K562 (cell line): Measurements from ENCODE around the gene PHF3. TPM values are rescaled to one million over a fixed set of nuclear protein-coding genes. Genes with fewer than 3 reads are reported as not detected.

Source experiments
- CEBPZ ChIP-seq: fragments of 150-350 bp; IDR thresholded peaks from 2 replicates; pipeline ENCODE4 v1.6.1; 2014; ENCODE audit warnings: low read depth, mild to moderate bottlenecking, low read length, borderline replicate concordance
- EHMT2 ChIP-seq: fragments of 450-650 bp; IDR thresholded peaks from 2 replicates; pipeline ENCODE4 v1.6.1; 2018; ENCODE audit warnings: antibody characterized with exemption
- ETV6 ChIP-seq, 3 experiments: fragments of 150-350 bp in 1 of 3; sonication (generic) in 1 of 3; formaldehyde crosslinking in 1 of 3; IDR thresholded peaks; 2 replicates each; pipeline versions ENCODE4 v1.6.1 to v1.8.0; 2014 to 2022; ENCODE audit warnings: borderline replicate concordance in 2 of 3, low read depth in 2 of 3, antibody characterized with exemption in 1 of 3, low read length in 1 of 3, mild to moderate bottlenecking in 1 of 3, missing genetic modification reagents in 1 of 3
- GATAD2A ChIP-seq: fragments of 450-650 bp; IDR thresholded peaks from 2 replicates; pipeline ENCODE4 v1.6.1; 2017
- MED1 ChIP-seq: sonication (generic); formaldehyde crosslinking; IDR thresholded peaks from 2 replicates; pipeline ENCODE4 v1.8.1; 2023; ENCODE audit warnings: missing genetic modification reagents, borderline replicate concordance
- NCOR1 ChIP-seq: fragments of 450-650 bp; IDR thresholded peaks from 2 replicates; pipeline ENCODE4 v1.6.1; 2016; ENCODE audit warnings: mild to moderate bottlenecking, moderate library complexity
- NELFE ChIP-seq: IDR thresholded peaks from 2 replicates; pipeline ENCODE4 v1.6.1; 2011; ENCODE audit warnings: mild to moderate bottlenecking; ENCODE audit not compliant: insufficient read depth, insufficient read length
- POLR2B ChIP-seq: fragments of 450-650 bp; IDR thresholded peaks from 2 replicates; pipeline ENCODE4 v1.6.1; 2018; ENCODE audit warnings: low read depth; ENCODE audit not compliant: partially characterized antibody
- SIN3A ChIP-seq, 2 experiments: fragments of 150-350 bp in 1 of 2; IDR thresholded peaks; 2 replicates each; pipeline ENCODE4 v1.6.1; 2011 to 2016; ENCODE audit warnings: borderline replicate concordance in 2 of 2, low read depth in 2 of 2, low read length in 2 of 2, mild to moderate bottlenecking in 2 of 2, moderate library complexity in 2 of 2; ENCODE audit not compliant: control insufficient read depth in 1 of 2
- SMAD2 ChIP-seq: fragments of 150-350 bp; IDR thresholded peaks from 2 replicates; pipeline ENCODE4 v1.6.1; 2014; ENCODE audit warnings: low read depth, mild to moderate bottlenecking, low read length
- STAG1 ChIP-seq: sonication (generic); formaldehyde crosslinking; IDR thresholded peaks from 2 replicates; pipeline ENCODE4 v1.5.0; 2020; ENCODE audit warnings: missing genetic modification reagents, borderline replicate concordance
- STAT6 ChIP-seq: sonication (generic); formaldehyde crosslinking; IDR thresholded peaks from 2 replicates; pipeline ENCODE4 v1.8.1; 2023; ENCODE audit warnings: mild to moderate bottlenecking, missing genetic modification reagents
- TBL1XR1 ChIP-seq, 2 experiments: IDR thresholded peaks; 2 replicates each; pipeline ENCODE4 v1.6.1; 2012; ENCODE audit warnings: improper control_type of control experiment in 2 of 2, low read length in 2 of 2, mild to moderate bottlenecking in 1 of 2
- TCF7L2 ChIP-seq: fragments of 150-350 bp; IDR thresholded peaks from 2 replicates; pipeline ENCODE4 v1.6.1; 2016; ENCODE audit warnings: low read depth, mild to moderate bottlenecking, low read length, moderate library complexity
- TRIM25 ChIP-seq: fragments of 450-650 bp; IDR thresholded peaks from 2 replicates; pipeline ENCODE4 v1.7.0; 2016; ENCODE audit warnings: borderline replicate concordance
- ZNF766 ChIP-seq: fragments of 200-800 bp; sonication (Bioruptor generic); conservative IDR thresholded peaks from 2 replicates; pipeline ENCODE4 v1.6.1; 2016; ENCODE audit warnings: missing genetic modification characterization, missing compliant biosample characterization
- polyA plus RNA-seq, 8 experiments: library from polyadenylated mRNA; depleted of rRNA in 4 of 8; stranded (reverse) in 5 of 8; unstranded in 3 of 8; fragments of >200 nt; fragmentation: Nextera tagmentation in 2 of 8; fragmentation: Illumina TruSeq in 1 of 8; extraction: Ambion mirVana in 2 of 8; extraction: Trizol in 1 of 8; gene quantifications; 2 replicates each; pipeline versions ENCODE4 v1.2.1 to v1.2.3, GENCODE V29; 2011 to 2014; ENCODE audit warnings: inconsistent platforms in 1 of 8, missing spikeins in 1 of 8
- total RNA-seq, 7 experiments: library from RNA; depleted of rRNA in 6 of 7; stranded (reverse); fragments of >200 nt in 6 of 7; fragmentation: Illumina TruSeq in 2 of 7; extraction: Trizol in 2 of 7; gene quantifications; 2 replicates each; pipeline versions ENCODE4 v1.2.1 to v1.2.3, GENCODE V29; 2011 to 2021; ENCODE audit warnings: low replicate concordance in 1 of 7

The PHF3 gene
- total and polyA plus RNA-seq, 9 of the 15 experiments (the other 6 are each of a cell fraction or from before 2014, with no cell fraction given), result 8.1 to 51.2 (median 30.9) TPM

- TF ChIP-seq STAT6 (CRISPR knock-in tag), result no peak
- no peak for TF ChIP-seq STAG1 (CRISPR knock-in tag)
- no peak for TF ChIP-seq CEBPZ
- no peak for TF ChIP-seq ETV6 (IDR thresholded peaks at IDR 0.05; ENCODE audit: borderline replicate concordance in 1 of 2, low read depth in 2 of 2, low read length in 1 of 2)
- TF ChIP-seq ETV6 (CRISPR knock-in tag; IDR thresholded peaks at IDR 0.05; ENCODE audit: borderline replicate concordance), result no peak
- no peak for TF ChIP-seq NELFE
- TF ChIP-seq GATAD2A, result no peak
- no peak for TF ChIP-seq EHMT2
- no peak for TF ChIP-seq TCF7L2
- TF ChIP-seq TBL1XR1 (IDR thresholded peaks at IDR 0.05; ENCODE audit: low read length in 2 of 2), result no peak; a peak in 1 of 4 replicates
- TF ChIP-seq TRIM25, result no peak
- peak; percentile 43 for TF ChIP-seq POLR2B
- TF ChIP-seq SMAD2, result no peak
- no peak; a peak in 1 of 4 replicates for TF ChIP-seq SIN3A (IDR thresholded peaks at IDR 0.05; ENCODE audit: borderline replicate concordance in 2 of 2, control insufficient read depth in 1 of 2, low read depth in 2 of 2, low read length in 2 of 2)
- no peak for TF ChIP-seq MED1 (CRISPR knock-in tag)
- 0 out of 2 replicates have a peak, but pooled peaks have one; percentile 30 for TF ChIP-seq NCOR1
- 0 out of 2 replicates have a peak, but pooled peaks have one; percentile 52 for TF ChIP-seq ZNF766 (CRISPR knock-in tag)
Observed at GRCh38 chr6:63635588-63636517, at the start of gene PHF3 (continued).
